Endodermal cell (in vitro differentiated cells): ENCODE results near the gene LILRA6. TPM values are rescaled to one million over a fixed set of nuclear protein-coding genes. Genes with fewer than 3 reads are reported as not detected.

Experiments used
- DNase-seq: peaks from one replicate; pipeline ENCODE4 v3.0.0-alpha.2; 2017
- H3K27ac ChIP-seq: 2 replicates; pipeline ENCODE4 v1.5.1; 2013; ENCODE audit warnings: mild to moderate bottlenecking, low read depth, low read length, moderate library complexity
- H3K27me3 ChIP-seq: 2 replicates; pipeline ENCODE4 v1.6.1; 2013; ENCODE audit warnings: mild to moderate bottlenecking, low read length, moderate library complexity; ENCODE audit not compliant: insufficient read depth, control insufficient read depth, poor library complexity, severe bottlenecking
- H3K36me3 ChIP-seq: 2 replicates; pipeline ENCODE4 v1.7.0; 2013; ENCODE audit warnings: mild to moderate bottlenecking, low read length, moderate library complexity; ENCODE audit not compliant: control insufficient read depth, insufficient read depth
- H3K4me1 ChIP-seq: one replicate; pipeline ENCODE4 v1.7.0; 2013; ENCODE audit warnings: low read length; ENCODE audit not compliant: control insufficient read depth, insufficient read depth
- H3K4me3 ChIP-seq: 2 replicates; pipeline ENCODE4 v1.5.1; 2013; ENCODE audit warnings: mild to moderate bottlenecking, low read length, moderate library complexity
- H3K9ac ChIP-seq: 2 replicates; pipeline ENCODE4 v1.6.1; 2013; ENCODE audit warnings: mild to moderate bottlenecking, low read length, moderate library complexity; ENCODE audit not compliant: poor library complexity, severe bottlenecking; ENCODE audit errors: extremely low read depth
- H3K9me3 ChIP-seq: 2 replicates; pipeline ENCODE4 v1.6.1; 2013; ENCODE audit warnings: mild to moderate bottlenecking, low read length, moderate library complexity; ENCODE audit not compliant: control insufficient read depth
- H3K27ac Mint-ChIP-seq: 2 replicates; pipeline ENCODE4 v1.8.0; 2020; ENCODE audit warnings: mixed read lengths
- H3K27me3 Mint-ChIP-seq: 2 replicates; pipeline ENCODE4 v1.8.0; 2021; ENCODE audit warnings: mild to moderate bottlenecking, mixed read lengths; ENCODE audit not compliant: insufficient read depth
- H3K36me3 Mint-ChIP-seq: 2 replicates; pipeline ENCODE4 v1.8.0; 2020; ENCODE audit warnings: low read depth, mixed read lengths
- H3K4me1 Mint-ChIP-seq: 2 replicates; pipeline ENCODE4 v1.8.0; 2020; ENCODE audit warnings: mixed read lengths
- H3K4me3 Mint-ChIP-seq: 2 replicates; pipeline ENCODE4 v1.8.0; 2020; ENCODE audit warnings: mild to moderate bottlenecking, moderate library complexity, mixed read lengths
- H3K9me3 Mint-ChIP-seq: 2 replicates; pipeline ENCODE4 v1.8.0; 2020; ENCODE audit warnings: mild to moderate bottlenecking, mixed read lengths
- CTCF ChIP-seq: fragments of 200-600 bp; sonication (generic); conservative IDR thresholded peaks from 2 replicates; pipeline ENCODE4 v1.5.0; 2021; ENCODE audit warnings: antibody characterized with exemption, mild to moderate bottlenecking
- WGBS, 2 experiments: methylation state at CpG; one replicate each; pipeline versions ENCODE4 v1.1.5 to v1.1.7; 2013; ENCODE audit warnings: missing lambda C conversion rate in 2 of 2, mixed read lengths in 1 of 2; ENCODE audit not compliant: insufficient coverage in 1 of 2, insufficient read length in 1 of 2; 5-methylcytosine and 5-hydroxymethylcytosine counted together
- total RNA-seq, 2 donors: library from RNA; stranded (reverse); fragmentation: NEBNext Ultra II Directional in 1 of 2; extraction: Animal tissue kit (Norgen Biotek cat#: 25700) in 1 of 2; gene quantifications; 2 replicates in 1 of 2; 3 replicates in 1 of 2; pipeline ENCODE4 v1.2.1, GENCODE V29; 2021

The LILRA6 gene
- total RNA-seq, 2 donors from 2014 or later, result not detected

GRCh38 chr19:54206831-54207177 is 35.8 kb downstream of the LILRA6 start:
- H3K4me3 Mint-ChIP-seq, result no peak overlapping the region
- H3K4me1 ChIP-seq, result peaks cover 16% of the 10 kb centered on the region
- TF ChIP-seq CTCF, result no peak
- peaks cover 59% of the 10 kb centered on the region for H3K36me3 ChIP-seq
- no peaks in the 10 kb centered on the region for H3K9me3 Mint-ChIP-seq
- H3K27me3 Mint-ChIP-seq, result no peaks in the 10 kb centered on the region
- H3K27ac Mint-ChIP-seq, result no peak overlapping the region
- no peaks in the 10 kb centered on the region for H3K9me3 ChIP-seq
- peaks cover 76% of the 10 kb centered on the region for H3K36me3 Mint-ChIP-seq
- H3K27me3 ChIP-seq, result no peaks in the 10 kb centered on the region
- no peak overlapping the region for H3K27ac ChIP-seq
- DNase-seq, result no peak
- WGBS, 2 experiments, result 89 to 95% methylated on average over 10 to 13 of the region's 13 CpGs
- H3K9ac ChIP-seq, result no peak overlapping the region
- H3K4me3 ChIP-seq, result no peak overlapping the region
- peaks cover 50% of the 10 kb centered on the region for H3K4me1 Mint-ChIP-seq

- no peaks in the 10 kb centered on the region for H3K9me3 Mint-ChIP-seq
- no peak overlapping the region for H3K9ac ChIP-seq
- no peak for DNase-seq
- H3K4me3 ChIP-seq, result no peak overlapping the region
- no peaks in the 10 kb centered on the region for H3K27me3 Mint-ChIP-seq
- H3K36me3 Mint-ChIP-seq, result peaks cover 79% of the 10 kb centered on the region
- H3K4me1 Mint-ChIP-seq, result peaks cover 54% of the 10 kb centered on the region
- no peaks in the 10 kb centered on the region for H3K27me3 ChIP-seq
- peaks cover 16% of the 10 kb centered on the region for H3K4me1 ChIP-seq
- 96 to 99% methylated on average over 17 to 27 of the region's 27 CpGs for WGBS, 2 experiments
- no peak overlapping the region for H3K27ac Mint-ChIP-seq
- no peaks in the 10 kb centered on the region for H3K9me3 ChIP-seq
- H3K27ac ChIP-seq, result no peak overlapping the region
- no peak overlapping the region for H3K4me3 Mint-ChIP-seq
- H3K36me3 ChIP-seq, result peaks cover 65% of the 10 kb centered on the region
- no peak for TF ChIP-seq CTCF
Observed at GRCh38 chr19:54206030-54206830, 36.4 kb downstream of the LILRA6 start.

- H3K27ac ChIP-seq, result no peak overlapping the region
Observed at GRCh38 chr19:54204767-54205468, 37.7 kb downstream of the LILRA6 start.

More at GRCh38 chr19:54204767-54205468, 37.7 kb downstream of the LILRA6 start:
- Mint-ChIP-seq H3K36me3 (peaks cover 75% of the 10 kb centered on the region), H3K27ac (no peak overlapping the region), H3K4me3 (peak overlapping the region; percentile 93), H3K9me3 (no peaks in the 10 kb centered on the region), H3K27me3 (no peaks in the 10 kb centered on the region), H3K4me1 (peaks cover 52% of the 10 kb centered on the region)
- Histone ChIP-seq H3K27me3 (no peaks in the 10 kb centered on the region), H3K4me1 (peaks cover 16% of the 10 kb centered on the region), H3K9me3 (no peaks in the 10 kb centered on the region), H3K36me3 (peaks cover 68% of the 10 kb centered on the region), H3K9ac (no peak overlapping the region), H3K4me3 (peak overlapping the region; percentile 98)
- WGBS, 2 experiments, result 91 to 100% methylated on average over 2 to 4 of the region's 4 CpGs
- no peak for DNase-seq
- no peak for TF ChIP-seq CTCF
